Activated B cell treated with CpG ODN at 0.5 μM for 24 hours (primary cell): Measurements from ENCODE around the gene STUB1. TPM values are rescaled to one million over a fixed set of nuclear protein-coding genes. Genes with fewer than 3 reads are reported as not detected.

Experiments used
- ATAC-seq: fragments of 200-7000 bp; cut with Tn5 transposase; one replicate; pipeline ENCODE4 v1.10.0; 2021; ENCODE audit warnings: low read depth, mild to moderate bottlenecking, moderate library complexity
- CTCF ChIA-PET: fragments of 350-600 bp; sonication (Branson Sonifier 250); formaldehyde crosslinking; loops from one replicate; lab custom pipeline; 2021; ENCODE audit warnings: antibody characterized with exemption; lab: Charles Lee
- POLR2A ChIA-PET: fragments of 350-600 bp; sonication (Branson Sonifier 250); formaldehyde crosslinking; loops from one replicate; lab custom pipeline; 2021; ENCODE audit warnings: antibody characterized with exemption; lab: Charles Lee
- DNase-seq: peaks from one replicate; pipeline ENCODE4 v3.0.0; 2022
- H3K27ac Mint-ChIP-seq: one replicate; pipeline ENCODE4 v1.8.0; 2020; ENCODE audit warnings: mixed read lengths
- H3K27me3 Mint-ChIP-seq: one replicate; pipeline ENCODE4 v1.8.0; 2021; ENCODE audit warnings: mixed read lengths
- H3K36me3 Mint-ChIP-seq: one replicate; pipeline ENCODE4 v1.8.0; 2021; ENCODE audit warnings: low read depth, mixed read lengths
- H3K4me1 Mint-ChIP-seq: one replicate; pipeline ENCODE4 v1.8.0; 2021; ENCODE audit warnings: mixed read lengths
- H3K4me3 Mint-ChIP-seq: one replicate; pipeline ENCODE4 v1.8.0; 2020; ENCODE audit warnings: mild to moderate bottlenecking, mixed read lengths
- H3K9me3 Mint-ChIP-seq: one replicate; pipeline ENCODE4 v1.8.0; 2020; ENCODE audit warnings: mixed read lengths
- CTCF ChIP-seq: fragments of 200-600 bp; IDR thresholded peaks from one replicate; pipeline ENCODE4 v1.8.0; 2022; ENCODE audit warnings: antibody characterized with exemption, mild to moderate bottlenecking
- intact Hi-C: fragments of 100-400 bp; cut with micrococcal nuclease; formaldehyde crosslinking; loops from one replicate; pipeline ENCODE4 v1.15.1; 2024
- total RNA-seq: library from RNA; stranded (reverse); gene quantifications from 2 replicates; pipeline ENCODE4 v1.2.3, GENCODE V29; 2022

The STUB1 gene
- total RNA-seq, 1 donor from 2014 or later = 81.2 TPM

- no peak overlapping the region for H3K4me3 Mint-ChIP-seq
- DNase-seq (no peak), ATAC-seq (no peak)
- no peaks in the 10 kb centered on the region for H3K9me3 Mint-ChIP-seq
- no peaks in the 10 kb centered on the region for H3K27me3 Mint-ChIP-seq
- peaks cover 3% of the 10 kb centered on the region for H3K36me3 Mint-ChIP-seq
- ChIA-PET POLR2A (interaction anchor here (1.3 to 4.4 kb wide), 4 partner anchors 14 to 39 kb away, joined by 3 to 34 read pairs (median 18); partner anchors contain the start of genes JMJD8 and WDR24), CTCF (interaction anchor here (0.9 to 2.3 kb wide), 2 partner anchors 11 to 18 kb away, joined by 3 to 12 read pairs; partner anchors contain the start of gene CIAO3)
- TF ChIP-seq CTCF = no peak
- H3K4me1 Mint-ChIP-seq = peaks cover 16% of the 10 kb centered on the region
- intact Hi-C loops = loop anchor here (5.0 kb wide), 2 partner anchors 84 to 249 kb away; partner anchors contain the start of gene LMF1
- H3K27ac Mint-ChIP-seq = no peak overlapping the region
Measured at GRCh38 chr16:722835-723633, 42.8 kb downstream of the STUB1 start.

DNA sequence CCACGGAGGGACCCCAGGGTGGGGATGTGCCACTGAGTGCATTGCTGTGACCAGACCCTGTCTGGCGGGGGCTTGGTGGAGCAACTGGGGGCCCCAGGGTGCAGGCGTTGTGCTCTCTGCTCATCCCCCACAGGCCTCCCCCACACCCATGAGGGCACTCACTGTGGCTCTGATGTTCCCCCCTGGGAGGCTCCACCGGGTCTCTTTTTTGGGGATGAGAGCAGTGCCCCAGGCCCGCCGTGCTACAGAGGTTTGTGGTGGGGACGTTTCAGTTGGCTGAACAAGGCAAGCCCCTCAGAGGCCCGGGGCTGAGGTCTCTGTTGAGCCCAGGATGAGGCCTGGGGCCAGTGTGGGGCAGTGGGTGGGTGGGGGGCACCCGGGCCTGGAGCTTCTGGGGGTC is 43.5 kb downstream of the STUB1 start:
- Mint-ChIP-seq H3K27ac (no peak overlapping the region), H3K36me3 (peaks cover 3% of the 10 kb centered on the region), H3K9me3 (no peaks in the 10 kb centered on the region), H3K4me3 (no peak overlapping the region), H3K27me3 (no peaks in the 10 kb centered on the region), H3K4me1 (peaks cover 16% of the 10 kb centered on the region)
- CTCF ChIA-PET = no interaction called here
- intact Hi-C loops = loop anchor here (5.0 kb wide), 2 partner anchors 84 to 249 kb away; partner anchors contain the start of gene LMF1
- no peak for TF ChIP-seq CTCF
- no peak for ATAC-seq
- DNase-seq = no peak
- POLR2A ChIA-PET = interaction anchor here (1.3 to 4.4 kb wide), 2 partner anchors 13 to 16 kb away, joined by 3 to 31 read pairs; no protein-coding TSS in a partner anchor

- H3K4me1 Mint-ChIP-seq = peaks cover 12% of the 10 kb centered on the region
- H3K4me3 Mint-ChIP-seq = no peak overlapping the region
- ATAC-seq (no peak), DNase-seq (no peak)
- peaks cover 3% of the 10 kb centered on the region for H3K36me3 Mint-ChIP-seq
- POLR2A ChIA-PET = interaction anchor here (0.6 to 1.3 kb wide), 4 partner anchors 10 to 48 kb away, joined by 3 to 4 read pairs (median 3); partner anchors contain the start of gene METRN
- no peak for TF ChIP-seq CTCF
- no peaks in the 10 kb centered on the region for H3K9me3 Mint-ChIP-seq
- intact Hi-C loops = loop anchor here (5.0 kb wide), 2 partner anchors 83 to 248 kb away; partner anchors contain the start of gene LMF1
- H3K27ac Mint-ChIP-seq = no peak overlapping the region
- H3K27me3 Mint-ChIP-seq = no peaks in the 10 kb centered on the region
- CTCF ChIA-PET = no interaction called here
Measured at GRCh38 chr16:724188-725040, 44.2 kb downstream of the STUB1 start.

GRCh38 chr16:725041-725376 is 44.8 kb downstream of the STUB1 start:
- no peak overlapping the region for H3K4me3 Mint-ChIP-seq
- peaks cover 9% of the 10 kb centered on the region for H3K4me1 Mint-ChIP-seq
- intact Hi-C loops = no loop called here
- DNase-seq (no peak), ATAC-seq (no peak)
- ChIA-PET POLR2A (interaction anchor here (0.6 to 1.6 kb wide), 5 partner anchors 10 to 49 kb away, joined by 3 to 7 read pairs (median 4); partner anchors contain the start of genes CIAO3 and METRN), CTCF (no interaction called here)
- peaks cover 3% of the 10 kb centered on the region for H3K36me3 Mint-ChIP-seq
- no peaks in the 10 kb centered on the region for H3K9me3 Mint-ChIP-seq
- no peak overlapping the region for H3K27ac Mint-ChIP-seq
- H3K27me3 Mint-ChIP-seq = no peaks in the 10 kb centered on the region
- no peak for TF ChIP-seq CTCF
